NB4 (cell line): Measurements from ENCODE around the gene CAMK2N1.
A peak's percentile ranks its signal among the peaks of the same experiment; 100 is the strongest.

Experiments used
- DNase-seq: peaks from one replicate; pipeline ENCODE4 v3.0.0; 2010; ENCODE audit warnings: low read depth
- H3K4me3 ChIP-seq: one replicate; pipeline ENCODE4 v1.5.1; 2011; ENCODE audit warnings: mild to moderate bottlenecking, low read depth, low read length, moderate library complexity
- CTCF ChIP-seq: IDR thresholded peaks from one replicate; pipeline ENCODE4 v1.5.1; 2012; ENCODE audit warnings: low read depth, low read length
- MAX ChIP-seq: IDR thresholded peaks from 2 replicates; pipeline ENCODE4 v1.6.1; 2011; ENCODE audit warnings: low read depth, low read length
- MYC ChIP-seq: IDR thresholded peaks from 2 replicates; pipeline ENCODE4 v1.6.1; 2011; ENCODE audit warnings: low read depth, low read length
- POLR2A ChIP-seq: IDR thresholded peaks from 2 replicates; pipeline ENCODE4 v1.6.1; 2011; ENCODE audit warnings: mild to moderate bottlenecking; ENCODE audit not compliant: insufficient read length; ENCODE audit errors: extremely low read depth

CAMK2N1 gene

GRCh38 chr1:20472860-20473711, 12.9 kb downstream of the CAMK2N1 start:
- peak; percentile 14 for DNase-seq

GRCh38 chr1:20472121-20472520, 13.9 kb downstream of the CAMK2N1 start:
- no peak overlapping the region for H3K4me3 ChIP-seq
- no peak for DNase-seq
- TF ChIP-seq MAX (no peak), MYC (no peak), CTCF (no peak)

More at GRCh38 chr1:20472860-20473711, 12.9 kb downstream of the CAMK2N1 start:
- H3K4me3 ChIP-seq: no peak overlapping the region
- TF ChIP-seq MAX (no peak), MYC (no peak), POLR2A (no peak), CTCF (no peak)

GRCh38 chr1:20470194-20470593, 15.8 kb downstream of the CAMK2N1 start:
- H3K4me3 ChIP-seq: no peak overlapping the region
- DNase-seq: no peak
- TF ChIP-seq MAX (no peak), POLR2A (no peak), MYC (no peak), CTCF (no peak)

- no peak for DNase-seq
- TF ChIP-seq MAX: no peak
- no peak for TF ChIP-seq CTCF
- TF ChIP-seq MYC: no peak
- no peak for TF ChIP-seq POLR2A
These were observed 16.5 kb downstream of the CAMK2N1 start for GRCh38 chr1:20469406-20470076.

GRCh38 chr1:20466273-20466672, 19.7 kb downstream of the CAMK2N1 start:
- no peak overlapping the region for H3K4me3 ChIP-seq
- no peak for TF ChIP-seq POLR2A
- TF ChIP-seq MYC: no peak
- DNase-seq: no peak

More at GRCh38 chr1:20469406-20470076, 16.5 kb downstream of the CAMK2N1 start:
- no peak overlapping the region for H3K4me3 ChIP-seq

GRCh38 chr1:20465187-20465586, 20.8 kb downstream of the CAMK2N1 start:
- TF ChIP-seq POLR2A (no peak), CTCF (no peak)
- H3K4me3 ChIP-seq: no peak overlapping the region
- no peak for DNase-seq
